DND-41 (cell line): ENCODE results near the gene GUCY1A1.

ENCODE experiments used
- ATAC-seq: fragments of 200-7000 bp; cut with Tn5 transposase; 3 replicates; pipeline ENCODE4 v1.9.1; 2021; ENCODE audit warnings: low read depth; ENCODE audit not compliant: insufficient read depth
- DNase-seq: peaks from one replicate; pipeline ENCODE4 v3.0.0-alpha.2; 2020
- H2AFZ ChIP-seq: 2 replicates; pipeline ENCODE4 v1.6.0; 2012; ENCODE audit warnings: low read depth, low read length
- H3K27ac ChIP-seq: 2 replicates; pipeline ENCODE4 v1.5.1; 2012; ENCODE audit warnings: low read length, inconsistent platforms
- H3K27me3 ChIP-seq: fragments of 200-600 bp; sonication (generic); 2 replicates; pipeline ENCODE4 v1.6.0; 2012; ENCODE audit warnings: low read length, mild to moderate bottlenecking, inconsistent platforms; ENCODE audit not compliant: insufficient read depth, poor library complexity
- H3K36me3 ChIP-seq: 2 replicates; pipeline ENCODE4 v1.5.1; 2012; ENCODE audit warnings: low read length, inconsistent platforms; ENCODE audit not compliant: insufficient read depth
- H3K4me1 ChIP-seq: 2 replicates; pipeline ENCODE4 v1.5.1; 2012; ENCODE audit warnings: mild to moderate bottlenecking, low read length; ENCODE audit not compliant: insufficient read depth
- H3K4me2 ChIP-seq: 2 replicates; pipeline ENCODE4 v1.6.0; 2012; ENCODE audit warnings: mild to moderate bottlenecking, moderate library complexity, low read length, inconsistent platforms; ENCODE audit not compliant: insufficient read depth
- H3K4me3 ChIP-seq, 2 experiments: fragments of 200-600 bp in 1 of 2; shearing (Covaris generic) in 1 of 2; 2 replicates each; pipeline ENCODE4 v1.5.1; 2012 to 2016; ENCODE audit warnings: inconsistent platforms in 2 of 2, low read length in 2 of 2, mild to moderate bottlenecking in 2 of 2, low read depth in 1 of 2, moderate library complexity in 1 of 2
- H3K79me2 ChIP-seq: 2 replicates; pipeline ENCODE4 v1.6.0; 2012; ENCODE audit warnings: low read length, inconsistent platforms; ENCODE audit not compliant: insufficient read depth
- H3K9ac ChIP-seq: 2 replicates; pipeline ENCODE4 v1.6.0; 2012; ENCODE audit warnings: low read depth, mild to moderate bottlenecking, inconsistent platforms, low read length, moderate library complexity
- H3K9me3 ChIP-seq: 2 replicates; pipeline ENCODE4 v1.5.1; 2012; ENCODE audit warnings: low read length, moderate library complexity, mild to moderate bottlenecking, inconsistent platforms; ENCODE audit not compliant: insufficient read depth, severe bottlenecking
- H4K20me1 ChIP-seq: 2 replicates; pipeline ENCODE4 v1.6.0; 2012; ENCODE audit warnings: low read length; ENCODE audit not compliant: insufficient read depth
- EZH2 ChIP-seq: IDR thresholded peaks from 3 replicates; pipeline ENCODE4 v1.6.1; 2012; ENCODE audit warnings: borderline replicate concordance, low read depth, mild to moderate bottlenecking, moderate library complexity, low read length, inconsistent platforms; ENCODE audit not compliant: severe bottlenecking
- TF ChIP-seq, protein P1 (sequence below): IDR thresholded peaks from 2 replicates; pipeline ENCODE4 v1.5.1; 2012; ENCODE audit warnings: borderline replicate concordance, low read length, moderate library complexity, mild to moderate bottlenecking; ENCODE audit not compliant: poor library complexity, severe bottlenecking; ENCODE audit errors: extremely low read depth

GUCY1A1 gene, protein sequence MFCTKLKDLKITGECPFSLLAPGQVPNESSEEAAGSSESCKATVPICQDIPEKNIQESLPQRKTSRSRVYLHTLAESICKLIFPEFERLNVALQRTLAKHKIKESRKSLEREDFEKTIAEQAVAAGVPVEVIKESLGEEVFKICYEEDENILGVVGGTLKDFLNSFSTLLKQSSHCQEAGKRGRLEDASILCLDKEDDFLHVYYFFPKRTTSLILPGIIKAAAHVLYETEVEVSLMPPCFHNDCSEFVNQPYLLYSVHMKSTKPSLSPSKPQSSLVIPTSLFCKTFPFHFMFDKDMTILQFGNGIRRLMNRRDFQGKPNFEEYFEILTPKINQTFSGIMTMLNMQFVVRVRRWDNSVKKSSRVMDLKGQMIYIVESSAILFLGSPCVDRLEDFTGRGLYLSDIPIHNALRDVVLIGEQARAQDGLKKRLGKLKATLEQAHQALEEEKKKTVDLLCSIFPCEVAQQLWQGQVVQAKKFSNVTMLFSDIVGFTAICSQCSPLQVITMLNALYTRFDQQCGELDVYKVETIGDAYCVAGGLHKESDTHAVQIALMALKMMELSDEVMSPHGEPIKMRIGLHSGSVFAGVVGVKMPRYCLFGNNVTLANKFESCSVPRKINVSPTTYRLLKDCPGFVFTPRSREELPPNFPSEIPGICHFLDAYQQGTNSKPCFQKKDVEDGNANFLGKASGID

DNA sequence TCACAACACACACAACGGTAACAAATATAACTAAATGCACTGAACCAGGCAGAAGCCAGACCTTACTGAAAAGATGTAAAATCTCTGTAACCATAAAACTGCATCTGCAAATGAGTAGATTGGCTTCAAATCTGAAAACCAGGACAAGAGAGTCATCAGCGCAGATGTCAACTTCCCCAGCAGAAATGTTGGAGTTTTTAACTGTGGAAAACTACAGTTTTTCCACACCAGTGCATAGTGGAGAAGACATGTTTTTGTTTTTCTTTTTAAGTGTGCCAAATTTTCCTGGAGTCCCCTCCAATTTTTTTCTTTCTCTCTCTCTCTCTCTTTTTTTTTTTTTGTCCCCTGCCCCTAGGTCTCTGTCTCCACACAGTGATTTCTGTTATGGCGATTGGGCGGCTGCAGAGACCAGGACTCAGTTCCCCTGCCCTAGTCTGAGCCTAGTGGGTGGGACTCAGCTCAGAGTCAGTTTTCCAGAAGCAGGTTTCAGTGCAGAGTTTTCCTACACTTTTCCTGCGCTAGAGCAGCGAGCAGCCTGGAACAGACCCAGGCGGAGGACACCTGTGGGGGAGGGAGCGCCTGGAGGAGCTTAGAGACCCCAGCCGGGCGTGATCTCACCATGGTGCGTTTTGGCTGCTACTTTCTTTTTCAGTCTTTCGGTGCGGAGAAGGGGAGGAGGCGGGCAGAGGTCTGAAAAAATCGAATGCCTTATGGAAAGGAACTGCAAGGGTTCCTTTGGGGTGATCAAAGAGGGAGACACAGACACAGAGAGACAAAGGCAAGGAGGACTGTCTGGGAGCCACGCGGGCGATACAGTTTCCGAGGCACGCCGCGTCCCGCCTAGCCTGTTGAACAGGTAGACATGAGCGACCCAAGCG, at the start of gene GUCY1A1:
Gene GUCY1A1 (plus strand): TSS at position 505 of the 878 bp plus-strand sequence. CDS start 30,020 bp downstream, outside the sequence.
- peak within 1 kb of the TSS; percentile 76 for H3K9ac ChIP-seq
- H3K4me2 ChIP-seq, result peak within 1 kb of the TSS; percentile 77
- DNase-seq (peak; percentile 74), ATAC-seq (peak; percentile 59)
- peak within 1 kb of the TSS; percentile 78 for H2AFZ ChIP-seq
- peak within 1 kb of the TSS; percentile 49 to 66 for H3K4me3 ChIP-seq
- no peaks in the 10 kb centered on the region for H4K20me1 ChIP-seq
- H3K9me3 ChIP-seq, result no peaks in the 10 kb centered on the region
- peak within 1 kb of the TSS; percentile 86 for H3K27ac ChIP-seq
- H3K36me3 ChIP-seq, result peaks cover 7% of the 10 kb centered on the region
- H3K79me2 ChIP-seq, result peaks cover 30% of the 10 kb centered on the region
- TF ChIP-seq, protein P1, sequence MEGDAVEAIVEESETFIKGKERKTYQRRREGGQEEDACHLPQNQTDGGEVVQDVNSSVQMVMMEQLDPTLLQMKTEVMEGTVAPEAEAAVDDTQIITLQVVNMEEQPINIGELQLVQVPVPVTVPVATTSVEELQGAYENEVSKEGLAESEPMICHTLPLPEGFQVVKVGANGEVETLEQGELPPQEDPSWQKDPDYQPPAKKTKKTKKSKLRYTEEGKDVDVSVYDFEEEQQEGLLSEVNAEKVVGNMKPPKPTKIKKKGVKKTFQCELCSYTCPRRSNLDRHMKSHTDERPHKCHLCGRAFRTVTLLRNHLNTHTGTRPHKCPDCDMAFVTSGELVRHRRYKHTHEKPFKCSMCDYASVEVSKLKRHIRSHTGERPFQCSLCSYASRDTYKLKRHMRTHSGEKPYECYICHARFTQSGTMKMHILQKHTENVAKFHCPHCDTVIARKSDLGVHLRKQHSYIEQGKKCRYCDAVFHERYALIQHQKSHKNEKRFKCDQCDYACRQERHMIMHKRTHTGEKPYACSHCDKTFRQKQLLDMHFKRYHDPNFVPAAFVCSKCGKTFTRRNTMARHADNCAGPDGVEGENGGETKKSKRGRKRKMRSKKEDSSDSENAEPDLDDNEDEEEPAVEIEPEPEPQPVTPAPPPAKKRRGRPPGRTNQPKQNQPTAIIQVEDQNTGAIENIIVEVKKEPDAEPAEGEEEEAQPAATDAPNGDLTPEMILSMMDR, result no peak
- no peak for TF ChIP-seq EZH2
- H3K4me1 ChIP-seq, result peaks cover 26% of the 10 kb centered on the region
- H3K27me3 ChIP-seq, result no peaks in the 10 kb centered on the region

DNA sequence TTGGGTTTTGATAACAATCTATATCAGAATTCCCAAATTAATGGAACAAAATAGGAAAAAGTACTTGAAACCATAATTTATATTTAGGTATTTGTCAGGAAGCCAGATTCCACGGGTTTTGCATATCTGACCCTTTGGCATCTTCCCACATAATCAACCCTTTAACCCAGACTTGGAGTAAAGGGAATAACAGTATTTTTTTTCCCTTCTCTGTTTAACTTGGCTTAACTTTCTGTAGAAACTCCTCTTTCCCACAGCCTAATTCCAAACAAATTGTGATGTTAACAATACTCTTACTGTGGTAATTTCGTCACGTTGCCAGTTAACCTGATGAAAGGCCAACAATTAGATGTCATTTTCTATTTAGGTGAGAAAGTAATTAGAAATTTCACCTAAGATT, 49.4 kb upstream of the GUCY1A1 start:
- no peak overlapping the region for H3K27ac ChIP-seq
- ATAC-seq (no peak), DNase-seq (no peak)
- H3K9ac ChIP-seq, result no peak overlapping the region
- no peak overlapping the region for H3K4me3 ChIP-seq
- H3K4me2 ChIP-seq, result no peak overlapping the region
- no peaks in the 10 kb centered on the region for H4K20me1 ChIP-seq
- H3K9me3 ChIP-seq, result no peaks in the 10 kb centered on the region
- no peaks in the 10 kb centered on the region for H3K79me2 ChIP-seq
- no peak overlapping the region for H2AFZ ChIP-seq
- no peak for TF ChIP-seq EZH2
- TF ChIP-seq, protein P1, result no peak
- peaks cover 11% of the 10 kb centered on the region for H3K4me1 ChIP-seq
- H3K27me3 ChIP-seq, result no peaks in the 10 kb centered on the region
- no peaks in the 10 kb centered on the region for H3K36me3 ChIP-seq

DNA sequence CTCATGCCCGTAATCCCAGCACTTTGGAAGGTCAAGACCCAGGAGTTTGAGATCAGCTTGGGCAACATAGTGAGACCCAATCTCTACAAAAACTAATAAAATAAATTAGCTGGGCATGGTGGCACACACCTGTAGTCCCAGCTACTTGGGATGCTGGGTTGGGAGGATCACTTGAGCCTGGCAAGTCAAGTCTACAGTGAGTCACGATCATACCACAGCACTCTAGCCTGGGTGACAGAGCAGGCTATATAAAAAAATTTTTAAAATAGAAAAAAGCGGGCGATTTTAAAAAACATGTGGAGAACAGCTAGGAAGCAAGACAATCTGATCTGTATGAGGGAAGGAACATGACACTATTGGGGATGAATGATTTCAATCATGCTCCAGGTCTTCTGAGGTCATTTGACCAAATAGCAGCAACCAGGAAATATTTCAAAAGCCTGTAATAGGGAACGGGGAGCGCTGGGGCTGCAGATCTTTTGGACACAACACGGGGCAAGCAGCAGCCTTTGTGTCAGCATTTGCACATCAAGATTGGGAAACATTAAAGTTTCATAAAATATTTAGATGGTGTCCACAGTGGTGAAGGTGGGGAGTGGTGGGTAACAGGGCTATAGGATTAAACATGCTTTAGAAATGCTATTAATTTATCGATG, 48.3 kb upstream of the GUCY1A1 start:
- H4K20me1 ChIP-seq, result no peaks in the 10 kb centered on the region
- ATAC-seq, result no peak
- H3K27ac ChIP-seq, result no peak overlapping the region
- no peak overlapping the region for H3K9ac ChIP-seq
- H3K79me2 ChIP-seq, result no peaks in the 10 kb centered on the region
- no peak for DNase-seq
- no peak overlapping the region for H3K4me2 ChIP-seq
- H3K4me1 ChIP-seq, result peaks cover 11% of the 10 kb centered on the region
- H3K27me3 ChIP-seq, result no peaks in the 10 kb centered on the region
- no peaks in the 10 kb centered on the region for H3K36me3 ChIP-seq
- TF ChIP-seq EZH2, result no peak
- TF ChIP-seq, protein P1, result no peak
- no peaks in the 10 kb centered on the region for H3K9me3 ChIP-seq
- no peak overlapping the region for H2AFZ ChIP-seq
- H3K4me3 ChIP-seq, result no peak overlapping the region
